NB4 (cell line): ENCODE results near the gene CLIC5.

Experiments
- MYC ChIP-seq: IDR thresholded peaks from 2 replicates; pipeline ENCODE4 v1.6.1; 2011; ENCODE audit warnings: low read depth, low read length
- POLR2A ChIP-seq: IDR thresholded peaks from 2 replicates; pipeline ENCODE4 v1.6.1; 2011; ENCODE audit warnings: mild to moderate bottlenecking; ENCODE audit not compliant: insufficient read length; ENCODE audit errors: extremely low read depth
- TF ChIP-seq, protein P1 (sequence below): IDR thresholded peaks from one replicate; pipeline ENCODE4 v1.5.1; 2012; ENCODE audit warnings: low read depth, low read length

DNA sequence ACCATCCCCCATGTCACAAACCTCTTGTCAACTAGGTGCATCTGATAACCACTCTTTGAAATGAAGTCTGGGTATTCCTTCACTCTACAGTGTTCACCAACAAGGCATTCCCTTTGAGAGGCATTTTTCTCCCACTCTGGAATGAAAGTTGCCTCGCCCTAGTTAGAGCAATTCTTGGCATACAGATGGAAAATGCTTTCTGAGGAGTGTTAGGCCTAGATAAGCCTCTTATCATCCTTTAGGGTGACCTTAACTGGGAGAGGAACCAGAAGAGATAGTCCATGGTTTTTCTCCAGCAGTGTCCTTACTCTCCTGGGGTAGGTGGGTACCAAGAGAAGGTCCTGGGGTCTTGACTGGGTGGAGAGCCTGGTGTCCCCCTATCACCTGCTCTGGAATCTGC is 14.8 kb downstream of the CLIC5 start:
- TF ChIP-seq, protein P1, sequence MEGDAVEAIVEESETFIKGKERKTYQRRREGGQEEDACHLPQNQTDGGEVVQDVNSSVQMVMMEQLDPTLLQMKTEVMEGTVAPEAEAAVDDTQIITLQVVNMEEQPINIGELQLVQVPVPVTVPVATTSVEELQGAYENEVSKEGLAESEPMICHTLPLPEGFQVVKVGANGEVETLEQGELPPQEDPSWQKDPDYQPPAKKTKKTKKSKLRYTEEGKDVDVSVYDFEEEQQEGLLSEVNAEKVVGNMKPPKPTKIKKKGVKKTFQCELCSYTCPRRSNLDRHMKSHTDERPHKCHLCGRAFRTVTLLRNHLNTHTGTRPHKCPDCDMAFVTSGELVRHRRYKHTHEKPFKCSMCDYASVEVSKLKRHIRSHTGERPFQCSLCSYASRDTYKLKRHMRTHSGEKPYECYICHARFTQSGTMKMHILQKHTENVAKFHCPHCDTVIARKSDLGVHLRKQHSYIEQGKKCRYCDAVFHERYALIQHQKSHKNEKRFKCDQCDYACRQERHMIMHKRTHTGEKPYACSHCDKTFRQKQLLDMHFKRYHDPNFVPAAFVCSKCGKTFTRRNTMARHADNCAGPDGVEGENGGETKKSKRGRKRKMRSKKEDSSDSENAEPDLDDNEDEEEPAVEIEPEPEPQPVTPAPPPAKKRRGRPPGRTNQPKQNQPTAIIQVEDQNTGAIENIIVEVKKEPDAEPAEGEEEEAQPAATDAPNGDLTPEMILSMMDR = no peak
- TF ChIP-seq POLR2A (no peak), MYC (no peak)
